Measurements from ENCODE around the gene ARHGAP10.
"Not testable (repeated sequence)": the region's sequence is repeated elsewhere in the genome, so short reads cannot be mapped to it uniquely, and the experiment has no call there.

The ARHGAP10 gene

GRCh38 chr4:148074462-148074861, 342.6 kb downstream of the ARHGAP10 start:
- DNase-seq = no peak

DNA sequence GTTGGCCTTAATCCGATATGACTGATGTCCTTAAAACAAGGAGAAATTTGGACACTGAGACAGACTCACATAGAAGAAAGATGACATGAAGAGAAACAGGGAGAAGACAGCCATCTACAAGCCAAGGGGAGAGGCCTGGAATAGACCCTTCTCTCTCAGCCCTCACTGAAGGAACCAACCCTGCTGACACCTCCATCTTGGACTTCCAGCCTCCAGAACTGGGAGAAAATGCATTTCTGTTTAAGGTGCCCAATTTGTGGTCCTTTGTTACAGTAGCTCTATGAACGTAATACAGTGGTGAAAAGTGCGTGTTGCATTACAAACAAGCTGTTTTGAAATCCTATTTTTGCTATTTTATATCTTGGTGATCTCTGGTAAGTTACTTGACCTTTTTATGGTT, 343.6 kb downstream of the ARHGAP10 start:
- DNase-seq = no peak

GRCh38 chr4:148076964-148077363, 345.1 kb downstream of the ARHGAP10 start:
- DNase-seq = no peak

- no peak for DNase-seq
Observed at GRCh38 chr4:148077581-148077980, 345.7 kb downstream of the ARHGAP10 start.

GRCh38 chr4:148078061-148078460, 346.2 kb downstream of the ARHGAP10 start:
- DNase-seq = no peak

DNA sequence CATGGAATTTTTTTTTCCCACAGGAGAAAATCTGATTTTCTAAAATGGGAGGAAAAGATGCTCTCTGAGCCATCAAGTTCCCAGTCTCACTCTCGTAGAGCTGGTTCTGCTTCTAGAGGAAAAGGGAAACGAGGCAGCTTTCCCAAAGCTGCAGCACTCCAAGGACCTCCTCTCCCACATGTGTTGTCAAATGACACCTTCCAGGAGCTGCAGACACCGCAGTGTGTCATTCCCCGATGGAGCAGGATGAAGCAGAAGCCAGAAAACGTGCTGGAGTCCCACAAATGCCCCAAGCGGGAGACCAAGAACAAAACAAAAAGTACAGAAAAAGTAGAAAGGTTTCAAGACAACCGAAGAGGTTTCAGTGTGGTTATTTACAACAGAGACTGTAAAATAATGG, 348.1 kb downstream of the ARHGAP10 start:
- no peak for DNase-seq

DNA sequence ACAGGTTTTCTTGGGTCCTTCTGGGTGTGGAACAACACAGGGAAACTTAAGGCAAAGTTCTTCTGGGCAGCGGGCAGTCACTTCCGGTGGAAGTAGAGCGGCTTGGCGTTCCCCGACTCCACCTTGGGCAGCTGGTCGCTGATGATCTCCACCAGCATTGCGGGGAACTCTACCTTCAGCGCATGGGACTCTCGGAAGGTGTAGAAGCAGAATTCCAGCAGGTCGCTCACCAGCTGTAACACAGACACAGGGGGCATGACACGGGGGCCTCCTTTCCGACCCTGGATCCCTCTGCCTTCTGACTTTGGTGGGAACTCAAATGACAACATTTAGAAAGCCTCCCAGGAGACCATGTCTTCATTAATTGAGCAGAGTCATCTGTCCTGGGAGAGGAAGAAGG, 349.4 kb downstream of the ARHGAP10 start:
- no peak for DNase-seq

- no peak for DNase-seq
Observed at GRCh38 chr4:148081745-148082144, 349.9 kb downstream of the ARHGAP10 start.

DNA sequence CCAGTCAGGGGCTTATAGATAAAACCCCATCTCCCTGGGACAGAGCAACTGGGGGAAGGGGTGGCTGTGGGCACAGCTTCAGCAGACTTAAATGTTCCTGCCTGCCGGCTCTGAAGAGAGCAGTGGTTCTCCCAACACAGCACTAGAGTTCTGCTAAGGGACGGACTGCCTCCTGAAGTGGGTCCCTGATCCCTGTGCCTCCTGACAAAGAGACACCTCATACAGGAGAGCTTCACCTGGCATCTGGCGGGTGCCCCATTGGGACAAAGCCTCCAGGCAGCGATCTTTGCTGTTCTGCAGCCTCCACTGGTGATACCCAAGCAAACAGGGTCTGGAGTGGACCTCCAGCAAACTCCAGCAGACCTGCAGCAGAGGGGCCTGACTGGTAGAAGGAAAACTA, 351.2 kb downstream of the ARHGAP10 start:
- not testable (repeated sequence) for DNase-seq

GRCh38 chr4:148089624-148090023, 357.7 kb downstream of the ARHGAP10 start:
- DNase-seq = no peak

DNA sequence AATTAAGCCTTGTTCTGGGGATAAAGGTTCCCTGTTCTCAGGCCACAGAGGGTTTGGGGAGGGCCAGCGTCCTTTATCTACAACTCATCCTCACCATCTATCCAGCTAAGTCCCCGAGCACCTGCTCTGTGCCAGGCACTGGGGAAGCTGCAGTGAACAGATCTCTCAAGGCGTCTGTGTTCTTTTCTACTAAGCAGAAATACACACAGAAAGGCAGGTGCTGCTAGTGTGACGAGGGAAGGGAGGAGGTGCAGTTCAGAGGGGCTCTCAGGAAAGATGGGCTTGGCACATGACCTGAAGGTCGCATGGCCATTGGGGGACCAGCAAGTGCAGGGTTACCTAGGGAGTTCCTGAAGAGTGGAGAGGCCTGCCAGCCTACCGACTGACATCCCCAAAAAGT, 358.1 kb downstream of the ARHGAP10 start:
- no peak for DNase-seq

GRCh38 chr4:148090503-148091476, 358.9 kb downstream of the ARHGAP10 start:
- no peak for DNase-seq

- no peak for DNase-seq
Observed at GRCh38 chr4:148091896-148092295, 360.0 kb downstream of the ARHGAP10 start.

GRCh38 chr4:148092316-148093014, 360.6 kb downstream of the ARHGAP10 start:
- DNase-seq = no peak

DNA sequence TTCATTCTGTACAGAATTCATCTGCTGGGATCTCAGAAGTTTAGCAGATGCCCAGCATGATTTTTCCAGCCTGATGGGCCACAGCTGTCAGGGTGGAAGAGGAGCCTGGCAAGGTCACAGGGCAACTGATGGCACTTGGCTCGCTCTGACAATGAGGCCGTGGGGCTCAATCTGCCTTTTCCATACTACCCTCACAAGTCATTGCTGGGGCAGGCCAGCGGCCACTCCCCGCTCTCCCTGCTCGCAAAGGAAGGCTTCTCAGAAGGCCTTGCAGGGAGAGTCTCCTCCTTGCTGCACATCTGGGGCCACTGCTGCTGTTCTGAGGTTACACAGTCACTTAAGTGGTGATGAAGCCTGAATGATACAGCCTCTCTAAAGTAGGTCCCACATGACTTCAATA, 361.2 kb downstream of the ARHGAP10 start:
- no peak for DNase-seq

DNA sequence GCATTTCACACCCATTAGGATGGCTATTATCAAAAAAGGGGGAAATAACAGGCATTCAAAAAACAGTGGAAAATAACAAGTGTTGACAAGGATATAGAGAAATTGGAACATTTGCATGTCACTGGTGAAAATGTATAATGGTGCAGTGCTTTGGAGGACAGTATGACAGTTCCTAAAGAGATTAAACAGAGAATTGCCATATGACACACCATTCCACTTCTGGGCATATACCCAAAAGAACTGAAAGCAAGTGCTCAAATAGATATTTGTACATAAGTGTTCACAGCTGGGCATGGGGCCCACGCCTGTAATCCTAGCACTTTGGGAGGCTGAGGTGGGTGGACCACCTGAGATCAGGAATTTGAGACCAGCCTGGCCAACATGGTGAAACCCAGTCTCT, 362.3 kb downstream of the ARHGAP10 start:
- DNase-seq = no peak

- DNase-seq = no peak
Observed at GRCh38 chr4:148095346-148095923, 363.5 kb downstream of the ARHGAP10 start.

GRCh38 chr4:148097801-148098200, 365.9 kb downstream of the ARHGAP10 start:
- no peak for DNase-seq

DNA sequence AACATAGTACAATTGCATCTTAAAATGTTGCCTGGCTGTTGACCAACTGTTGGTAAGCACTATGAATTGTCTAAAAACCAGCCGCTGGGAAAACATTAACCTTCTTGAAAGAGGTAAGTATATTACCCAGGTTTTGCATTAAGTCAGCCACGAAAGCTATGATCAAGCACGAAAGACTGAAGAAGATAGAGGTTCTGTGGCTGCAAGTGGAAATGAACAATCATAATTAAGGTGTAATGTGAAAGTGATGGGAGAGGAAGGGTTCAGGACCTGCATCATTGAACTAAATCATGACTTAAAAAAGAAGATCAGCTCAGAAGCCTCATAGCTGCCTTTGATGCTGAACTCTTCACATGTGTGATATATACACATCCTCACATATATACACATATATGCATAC, 369.3 kb downstream of the ARHGAP10 start:
- no peak for DNase-seq

- DNase-seq = no peak
Observed at GRCh38 chr4:148101790-148102189, 369.9 kb downstream of the ARHGAP10 start.

GRCh38 chr4:148103597-148104355, 371.9 kb downstream of the ARHGAP10 start:
- DNase-seq = no peak

GRCh38 chr4:148108766-148109165, 376.9 kb downstream of the ARHGAP10 start:
- no peak for DNase-seq

DNA sequence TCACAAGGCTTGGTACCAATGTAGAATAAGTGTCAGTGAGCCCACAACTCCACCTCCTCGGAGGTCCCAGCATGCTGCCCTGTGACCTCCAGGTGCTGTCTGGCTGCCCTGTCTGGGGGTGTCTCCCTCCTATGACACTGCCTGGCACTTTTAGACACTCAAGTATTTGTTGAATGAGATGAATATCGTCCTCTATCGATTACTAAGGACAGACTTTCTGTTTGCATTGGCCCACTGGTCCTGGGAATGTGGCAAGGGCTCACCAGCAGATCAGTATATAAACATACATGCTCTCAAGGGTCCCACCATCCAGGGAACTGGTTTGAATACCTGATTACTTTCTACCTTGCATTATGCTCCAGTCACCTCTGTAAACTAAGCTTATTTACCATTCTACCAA, 377.3 kb downstream of the ARHGAP10 start:
- no peak for DNase-seq
